Neuronal stem cell (in vitro differentiated cells): Measurements from ENCODE around the gene ARHGEF4. TPM values are rescaled to one million over a fixed set of nuclear protein-coding genes. Genes with fewer than 3 reads are reported as not detected.

Experiments used
- DNase-seq: peaks from one replicate; pipeline ENCODE4 v3.0.0-alpha.2; 2013; ENCODE audit warnings: low spot score
- H2AFZ ChIP-seq: one replicate; pipeline ENCODE4 v1.6.1; 2013; ENCODE audit warnings: mild to moderate bottlenecking, low read length, inconsistent platforms
- H2AK5ac ChIP-seq: 2 replicates; pipeline ENCODE4 v1.6.1; 2013; ENCODE audit warnings: low read depth, mild to moderate bottlenecking, inconsistent platforms, low read length, moderate library complexity, mixed read lengths
- H2BK120ac ChIP-seq: 2 replicates; pipeline ENCODE4 v1.6.1; 2013; ENCODE audit warnings: low read depth, mild to moderate bottlenecking, inconsistent platforms, low read length, moderate library complexity, mixed read lengths
- H2BK12ac ChIP-seq: one replicate; pipeline ENCODE4 v1.6.1; 2013; ENCODE audit warnings: low read length, inconsistent platforms
- H2BK15ac ChIP-seq: 2 replicates; pipeline ENCODE4 v1.6.1; 2013; ENCODE audit warnings: mild to moderate bottlenecking, low read length, inconsistent platforms, mixed read lengths
- H2BK5ac ChIP-seq: one replicate; pipeline ENCODE4 v1.6.1; 2013; ENCODE audit warnings: inconsistent platforms, mild to moderate bottlenecking, low read length, moderate library complexity
- H3K14ac ChIP-seq: one replicate; pipeline ENCODE4 v1.6.1; 2013; ENCODE audit warnings: low read length, inconsistent platforms
- H3K18ac ChIP-seq: 2 replicates; pipeline ENCODE4 v1.6.1; 2013; ENCODE audit warnings: low read length, inconsistent platforms
- H3K23ac ChIP-seq: 2 replicates; pipeline ENCODE4 v1.6.1; 2013; ENCODE audit warnings: low read depth, mild to moderate bottlenecking, mixed read lengths, low read length, inconsistent platforms; ENCODE audit not compliant: poor library complexity
- H3K27ac ChIP-seq: replicated peaks from 3 replicates; pipeline ENCODE4 v1.5.1; 2013; ENCODE audit warnings: low read length, inconsistent platforms
- H3K27me3 ChIP-seq, 3 experiments: 2 replicates each; pipeline ENCODE4 v1.6.1; 2013; ENCODE audit warnings: low read length in 3 of 3, mild to moderate bottlenecking in 2 of 3, inconsistent platforms in 1 of 3, low read depth in 1 of 3, mixed read lengths in 1 of 3, moderate library complexity in 1 of 3; ENCODE audit not compliant: control insufficient read depth in 3 of 3, insufficient read depth in 3 of 3
- H3K36me3 ChIP-seq, 2 donors: replicated peaks in 1 of 2; 2 replicates each; pipeline ENCODE4 v1.6.1; 2013; ENCODE audit warnings: low read length in 2 of 2; ENCODE audit not compliant: control insufficient read depth in 2 of 2, insufficient read depth in 2 of 2
- H3K4ac ChIP-seq: 2 replicates; pipeline ENCODE4 v1.6.1; 2013; ENCODE audit warnings: inconsistent platforms, mild to moderate bottlenecking, low read length, moderate library complexity
- H3K4me1 ChIP-seq, 2 donors: 1 replicate in 1 of 2; 2 replicates in 1 of 2; pipeline ENCODE4 v1.6.1; 2013; ENCODE audit warnings: low read length in 2 of 2, low read depth in 1 of 2; ENCODE audit not compliant: control insufficient read depth in 2 of 2, insufficient read depth in 1 of 2
- H3K4me2 ChIP-seq: one replicate; pipeline ENCODE4 v1.6.1; 2013; ENCODE audit warnings: mild to moderate bottlenecking, low read length, inconsistent platforms; ENCODE audit not compliant: insufficient read depth, poor library complexity, severe bottlenecking
- H3K4me3 ChIP-seq, 2 donors: 2 replicates each; pipeline ENCODE4 v1.5.1; 2013; ENCODE audit warnings: low read length in 2 of 2, mild to moderate bottlenecking in 2 of 2, inconsistent platforms in 1 of 2, moderate library complexity in 1 of 2
- H3K79me1 ChIP-seq: one replicate; pipeline ENCODE4 v1.6.1; 2013; ENCODE audit warnings: low read depth, mild to moderate bottlenecking, inconsistent platforms, low read length, moderate library complexity
- H3K9ac ChIP-seq: one replicate; pipeline ENCODE4 v1.6.1; 2013; ENCODE audit warnings: mild to moderate bottlenecking, low read depth, low read length, inconsistent platforms; ENCODE audit not compliant: poor library complexity
- H3K9me3 ChIP-seq, 2 donors: replicated peaks in 1 of 2; 2 replicates each; pipeline versions ENCODE3 to v1.6.1; 2013; ENCODE audit warnings: low read length in 2 of 2, mild to moderate bottlenecking in 2 of 2, inconsistent platforms in 1 of 2, low read depth in 1 of 2, mixed read lengths in 1 of 2, moderate library complexity in 1 of 2; ENCODE audit not compliant: control insufficient read depth in 2 of 2, insufficient read depth in 1 of 2
- H4K8ac ChIP-seq: one replicate; pipeline ENCODE4 v1.6.1; 2013; ENCODE audit warnings: low read depth, mild to moderate bottlenecking, inconsistent platforms, low read length, moderate library complexity
- H4K91ac ChIP-seq: one replicate; pipeline ENCODE4 v1.6.1; 2013; ENCODE audit warnings: low read length, low read depth, mild to moderate bottlenecking, inconsistent platforms; ENCODE audit not compliant: poor library complexity
- WGBS, 2 donors: extraction: QIAGEN DNeasy Blood & Tissue Kit; methylation state at CpG; one replicate each; pipeline ENCODE4 v1.1.7; 2013; ENCODE audit warnings: missing lambda C conversion rate in 2 of 2, mixed read lengths in 1 of 2; ENCODE audit not compliant: insufficient read length in 2 of 2, insufficient replicate concordance in 1 of 2; ENCODE audit errors: extremely low coverage in 2 of 2; 5-methylcytosine and 5-hydroxymethylcytosine counted together
- small RNA-seq: library from polyadenylated mRNA; stranded (forward); fragments of <200 nt; extraction: miRNeasy Mini kit (QIAGEN cat#:217004); gene quantifications from one replicate; pipeline ENCODE3, GENCODE V24; 2013; ENCODE audit not compliant: insufficient read depth

The ARHGEF4 gene

DNA sequence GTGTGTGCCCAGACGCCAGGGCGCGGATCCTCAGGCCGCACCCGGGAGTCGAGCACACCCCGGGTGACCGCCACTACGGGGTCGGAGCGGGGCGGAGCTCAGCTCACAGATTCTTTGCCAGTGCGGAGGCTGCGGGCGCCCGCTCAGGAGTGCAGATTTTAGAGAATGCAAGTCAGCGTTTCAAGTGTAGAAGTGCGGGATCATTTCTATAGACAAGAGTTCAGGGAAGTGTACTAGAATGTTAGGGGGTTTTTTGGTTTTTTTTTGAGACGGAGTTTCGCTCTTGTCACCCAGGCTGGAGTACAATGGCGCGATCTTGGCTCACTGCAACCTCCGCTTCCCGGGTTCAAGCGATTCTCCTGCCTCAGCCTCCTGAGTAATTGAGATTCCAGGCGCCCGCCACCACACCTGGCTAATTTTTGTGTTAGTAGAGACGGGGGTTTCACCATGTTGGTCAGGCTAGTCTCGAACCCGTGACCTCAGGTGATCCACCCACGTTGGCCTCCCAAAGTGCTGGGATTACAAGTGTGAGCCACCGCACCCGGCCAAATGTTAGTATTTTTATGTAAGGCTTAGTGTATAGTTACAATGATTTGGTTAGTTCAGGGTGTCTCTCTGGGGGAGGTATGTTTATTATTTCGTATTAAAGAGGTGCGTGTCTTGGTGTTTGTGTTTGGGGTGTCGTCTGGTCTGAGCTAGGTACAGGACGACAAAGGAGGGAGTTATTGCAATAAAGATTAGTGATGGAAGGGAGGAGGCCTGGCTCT is 257.2 kb downstream of the ARHGEF4 start:
- Histone ChIP-seq H3K79me1 (no peaks in the 10 kb centered on the region), H3K9me3 (no peaks in the 10 kb centered on the region), H3K4ac (no peak overlapping the region), H2AK5ac (no peak overlapping the region), H2BK120ac (no peak overlapping the region), H4K8ac (no peak overlapping the region), H2BK5ac (no peak overlapping the region), H2AFZ (peak overlapping the region; percentile 93), H3K4me1 (no peaks in the 10 kb centered on the region), H4K91ac (no peak overlapping the region), H3K4me3 (peak overlapping the region; percentile 59 to 100), H3K27ac (peak overlapping the region; percentile 58), H2BK15ac (no peak overlapping the region), H3K27me3 (no peaks in the 10 kb centered on the region), H2BK12ac (no peak overlapping the region), H3K9ac (no peak overlapping the region), H3K36me3 (peaks cover 0 to 28% of the 10 kb centered on the region in 2 donors), H3K4me2 (peak overlapping the region; percentile 43), H3K18ac (peak overlapping the region; percentile 96), H3K14ac (no peak overlapping the region), H3K23ac (peak overlapping the region; percentile 100)
- no peak for DNase-seq
- no CpG with 5 or more reads among the region's 37 CpGs for WGBS, 2 donors

DNA sequence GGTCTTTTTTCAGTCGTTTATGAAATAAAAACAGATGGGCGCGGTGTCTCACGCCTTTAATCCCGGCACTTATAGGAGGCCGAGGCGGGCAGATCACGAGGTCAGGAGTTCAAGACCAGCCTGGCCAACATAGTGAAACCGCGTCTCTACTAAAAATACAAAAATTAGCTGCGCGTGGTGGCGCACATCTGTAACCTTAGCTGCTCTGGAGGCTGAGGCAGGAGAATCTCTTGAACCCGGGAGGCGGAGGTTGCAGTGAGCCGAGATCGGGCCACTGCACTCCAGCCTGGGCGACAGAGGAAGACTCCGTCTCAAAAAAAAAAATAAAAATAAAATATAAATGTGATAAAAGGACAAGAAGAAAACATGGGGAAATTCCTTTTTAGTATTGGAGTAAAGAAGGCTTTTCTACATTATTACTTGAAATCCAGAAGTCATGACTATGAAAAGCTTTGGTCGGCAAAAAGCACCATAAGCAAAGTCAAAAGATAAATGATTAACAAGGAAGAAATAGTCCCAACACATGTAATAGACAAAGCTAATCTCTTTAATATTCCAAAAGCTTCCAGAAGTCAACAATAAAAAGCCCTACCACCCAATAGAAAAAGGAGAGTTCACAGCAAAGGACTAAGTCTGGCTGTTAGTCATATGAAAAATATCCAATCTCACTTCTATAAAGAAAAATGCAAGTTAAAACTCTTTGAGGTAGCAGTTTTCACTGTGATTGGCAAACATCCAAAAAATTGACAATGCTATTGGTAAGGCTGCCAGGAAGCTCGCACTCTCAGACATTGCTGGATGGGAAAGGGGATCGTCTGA is 258.0 kb downstream of the ARHGEF4 start:
- Histone ChIP-seq H2BK15ac (no peak overlapping the region), H2AFZ (peak overlapping the region; percentile 93), H3K4me1 (no peaks in the 10 kb centered on the region), H3K27ac (no peak overlapping the region), H2BK120ac (no peak overlapping the region), H3K23ac (no peak overlapping the region), H4K8ac (no peak overlapping the region), H3K79me1 (no peaks in the 10 kb centered on the region), H3K4me3 (peak overlapping the region in 1 of 2 donors; percentile 59), H2AK5ac (no peak overlapping the region), H3K4me2 (peak overlapping the region; percentile 43), H3K27me3 (no peaks in the 10 kb centered on the region), H4K91ac (no peak overlapping the region), H2BK12ac (no peak overlapping the region), H3K4ac (no peak overlapping the region), H3K36me3 (peaks cover 0 to 22% of the 10 kb centered on the region in 2 donors), H3K14ac (no peak overlapping the region), H3K9ac (no peak overlapping the region), H2BK5ac (no peak overlapping the region), H3K9me3 (no peaks in the 10 kb centered on the region), H3K18ac (no peak overlapping the region)
- DNase-seq: no peak
- WGBS, 2 donors: no CpG with 5 or more reads among the region's 22 CpGs

Small RNAs within 50 kb of the gene (small RNA-seq; reads per million reads assigned to genes)
- not detected for gene RF00423
